Loucy (cell line): Measurements from ENCODE around the gene EGFL7.

Experiments used
- CTCF ChIP-seq: fragments of 200-600 bp; sonication (generic); conservative IDR thresholded peaks from 2 replicates; pipeline ENCODE4 v1.5.1; 2014; ENCODE audit warnings: mild to moderate bottlenecking, antibody characterized with exemption, low read length
- EZH2phosphoT487 ChIP-seq: fragments of 200-600 bp; IDR thresholded peaks from 2 replicates; pipeline ENCODE4 v1.6.1; 2018; ENCODE audit warnings: antibody characterized with exemption, mild to moderate bottlenecking, moderate library complexity, borderline replicate concordance

GRCh38 chr9:136613824-136614371 lies 48.8 kb upstream of the EGFL7 start:
- TF ChIP-seq CTCF (no peak), EZH2phosphoT487 (no peak)
